GM12891 (cell line): Measurements from ENCODE around the gene DLGAP1.

Experiments
- PAX5 ChIP-seq: IDR thresholded peaks from 2 replicates; pipeline ENCODE4 v1.6.1; 2011; ENCODE audit warnings: low read length, moderate library complexity, mild to moderate bottlenecking; ENCODE audit not compliant: insufficient read depth, severe bottlenecking
- POLR2A ChIP-seq: IDR thresholded peaks from 2 replicates; pipeline ENCODE4 v1.6.1; 2011; ENCODE audit warnings: low read depth, low read length, control low read depth
- POLR2AphosphoS5 ChIP-seq: IDR thresholded peaks from 2 replicates; pipeline ENCODE4 v1.6.1; 2011; ENCODE audit warnings: low read depth, low read length, control low read depth
- TAF1 ChIP-seq: IDR thresholded peaks from 2 replicates; pipeline ENCODE4 v1.6.1; 2011; ENCODE audit warnings: low read depth, low read length, control low read depth

- TF ChIP-seq TAF1 (no peak), POLR2A (no peak), POLR2AphosphoS5 (no peak), PAX5 (no peak)
Measured at GRCh38 chr18:4385876-4386275, 69.2 kb downstream of the DLGAP1 start.
